ENCODE measurements around the gene COL8A1. TPM values are rescaled to one million over a fixed set of nuclear protein-coding genes. Genes with fewer than 3 reads are reported as not detected.

COL8A1 gene
- total and polyA plus RNA-seq, 10 of the 15 experiments (the other 5 are each of a cell fraction or from before 2014, with no cell fraction given), result 0.04 to 0.73 (median 0.10) TPM; not detected in 5

- TF ChIP-seq MEF2B (IDR thresholded peaks at IDR 0.05; ENCODE audit: partially characterized antibody, poor library complexity, severe bottlenecking), result no peak
- TF ChIP-seq KLF5 (IDR thresholded peaks at IDR 0.05; ENCODE audit: partially characterized antibody), result no peak
- TF ChIP-seq MEF2A (IDR thresholded peaks at IDR 0.05; ENCODE audit: insufficient read depth, low read depth, low read length), result no peak
- peak; percentile 64 for TF ChIP-seq RAD21 (IDR thresholded peaks at IDR 0.05; ENCODE audit: insufficient read depth, low read depth, low read length)
Measured at GRCh38 chr3:99789011-99789721, 150.8 kb downstream of the COL8A1 start (continued).

DNA sequence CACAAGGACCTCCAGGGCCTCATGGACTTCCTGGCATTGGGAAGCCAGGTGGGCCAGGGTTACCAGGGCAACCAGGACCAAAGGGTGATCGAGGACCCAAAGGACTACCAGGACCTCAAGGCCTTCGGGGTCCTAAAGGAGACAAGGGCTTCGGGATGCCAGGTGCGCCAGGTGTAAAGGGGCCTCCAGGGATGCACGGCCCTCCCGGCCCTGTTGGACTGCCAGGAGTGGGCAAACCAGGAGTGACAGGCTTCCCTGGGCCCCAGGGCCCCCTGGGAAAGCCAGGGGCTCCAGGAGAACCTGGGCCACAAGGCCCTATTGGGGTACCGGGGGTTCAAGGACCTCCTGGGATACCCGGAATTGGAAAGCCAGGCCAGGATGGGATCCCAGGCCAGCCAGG lies 156.1 kb downstream of the COL8A1 start:
- CTCF ChIA-PET, result no interaction called here
- SMC1A ChIA-PET (ENCODE audit: uncharacterized antibody, unreplicated experiment), result no interaction called here
- POLR2A ChIA-PET, result no interaction called here
- intact Hi-C loops (cut with micrococcal nuclease; ENCODE audit: unreplicated experiment) (no loop called here), in situ Hi-C loops (cut with MboI) (no loop called here)
- ATAC-seq (no peak), FAIRE-seq (no peak), DNase-seq (ENCODE audit: low read depth, low spot score) (no peak)
- H3K4me3 ChIP-seq, result no peak overlapping the region
- no peak overlapping the region for H3K27ac ChIP-seq (ENCODE audit: control insufficient read depth, insufficient read depth)
- H3K9ac ChIP-seq (ENCODE audit: control insufficient read depth, insufficient read depth, low read length), result no peak overlapping the region
- H3K79me2 ChIP-seq (ENCODE audit: control insufficient read depth, insufficient read depth, low read length), result no peaks in the 10 kb centered on the region
- no peaks in the 10 kb centered on the region for H3K27me3 ChIP-seq (replicated peaks in 1 of 2; ENCODE audit: control insufficient read depth in 2 of 2, insufficient read depth in 2 of 2, low read length in 1 of 2)
- RAD21 ChIA-PET (ENCODE audit: unreplicated experiment), result no interaction called here
- 26% methylated on average over 8 of the region's 8 CpGs for WGBS (ENCODE audit: insufficient coverage, insufficient replicate concordance, low lambda C conversion rate, missing lambda C conversion rate)
- no TSS peak for BruUV-seq (replicated peaks)
- no peaks in the 10 kb centered on the region for H3K36me3 ChIP-seq (ENCODE audit: control insufficient read depth in 2 of 2, insufficient read depth in 2 of 2, low read length in 1 of 2)
- H3K9me3 ChIP-seq (replicated peaks; ENCODE audit: control insufficient read depth, insufficient read depth, low read length), result no peaks in the 10 kb centered on the region
- H4K20me1 ChIP-seq (ENCODE audit: control insufficient read depth, insufficient read depth), result no peaks in the 10 kb centered on the region
- no peak for TF ChIP-seq ZNF24 (IDR thresholded peaks at IDR 0.05)
- TF ChIP-seq, protein P1, sequence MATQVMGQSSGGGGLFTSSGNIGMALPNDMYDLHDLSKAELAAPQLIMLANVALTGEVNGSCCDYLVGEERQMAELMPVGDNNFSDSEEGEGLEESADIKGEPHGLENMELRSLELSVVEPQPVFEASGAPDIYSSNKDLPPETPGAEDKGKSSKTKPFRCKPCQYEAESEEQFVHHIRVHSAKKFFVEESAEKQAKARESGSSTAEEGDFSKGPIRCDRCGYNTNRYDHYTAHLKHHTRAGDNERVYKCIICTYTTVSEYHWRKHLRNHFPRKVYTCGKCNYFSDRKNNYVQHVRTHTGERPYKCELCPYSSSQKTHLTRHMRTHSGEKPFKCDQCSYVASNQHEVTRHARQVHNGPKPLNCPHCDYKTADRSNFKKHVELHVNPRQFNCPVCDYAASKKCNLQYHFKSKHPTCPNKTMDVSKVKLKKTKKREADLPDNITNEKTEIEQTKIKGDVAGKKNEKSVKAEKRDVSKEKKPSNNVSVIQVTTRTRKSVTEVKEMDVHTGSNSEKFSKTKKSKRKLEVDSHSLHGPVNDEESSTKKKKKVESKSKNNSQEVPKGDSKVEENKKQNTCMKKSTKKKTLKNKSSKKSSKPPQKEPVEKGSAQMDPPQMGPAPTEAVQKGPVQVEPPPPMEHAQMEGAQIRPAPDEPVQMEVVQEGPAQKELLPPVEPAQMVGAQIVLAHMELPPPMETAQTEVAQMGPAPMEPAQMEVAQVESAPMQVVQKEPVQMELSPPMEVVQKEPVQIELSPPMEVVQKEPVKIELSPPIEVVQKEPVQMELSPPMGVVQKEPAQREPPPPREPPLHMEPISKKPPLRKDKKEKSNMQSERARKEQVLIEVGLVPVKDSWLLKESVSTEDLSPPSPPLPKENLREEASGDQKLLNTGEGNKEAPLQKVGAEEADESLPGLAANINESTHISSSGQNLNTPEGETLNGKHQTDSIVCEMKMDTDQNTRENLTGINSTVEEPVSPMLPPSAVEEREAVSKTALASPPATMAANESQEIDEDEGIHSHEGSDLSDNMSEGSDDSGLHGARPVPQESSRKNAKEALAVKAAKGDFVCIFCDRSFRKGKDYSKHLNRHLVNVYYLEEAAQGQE (IDR thresholded peaks at IDR 0.05; ENCODE audit: low read depth, low read length), result no peak
- H3K4me2 ChIP-seq (ENCODE audit: control insufficient read depth, insufficient read depth), result no peak overlapping the region
- no peak overlapping the region for H2AFZ ChIP-seq (ENCODE audit: control insufficient read depth, low read depth, low read length)
- no peaks in the 10 kb centered on the region for H3K4me1 ChIP-seq (ENCODE audit: control insufficient read depth, insufficient read depth, low read length)

Data from GM12878 (cell line).